ENCODE data around the gene AGAP3. TPM values are rescaled to one million over a fixed set of nuclear protein-coding genes. Genes with fewer than 3 reads are reported as not detected.

Gene AGAP3
- total and polyA plus RNA-seq, 2 donors (not counting 1 experiment from before 2014, with no cell fraction given), result 32.9 to 34.2 TPM

DNA sequence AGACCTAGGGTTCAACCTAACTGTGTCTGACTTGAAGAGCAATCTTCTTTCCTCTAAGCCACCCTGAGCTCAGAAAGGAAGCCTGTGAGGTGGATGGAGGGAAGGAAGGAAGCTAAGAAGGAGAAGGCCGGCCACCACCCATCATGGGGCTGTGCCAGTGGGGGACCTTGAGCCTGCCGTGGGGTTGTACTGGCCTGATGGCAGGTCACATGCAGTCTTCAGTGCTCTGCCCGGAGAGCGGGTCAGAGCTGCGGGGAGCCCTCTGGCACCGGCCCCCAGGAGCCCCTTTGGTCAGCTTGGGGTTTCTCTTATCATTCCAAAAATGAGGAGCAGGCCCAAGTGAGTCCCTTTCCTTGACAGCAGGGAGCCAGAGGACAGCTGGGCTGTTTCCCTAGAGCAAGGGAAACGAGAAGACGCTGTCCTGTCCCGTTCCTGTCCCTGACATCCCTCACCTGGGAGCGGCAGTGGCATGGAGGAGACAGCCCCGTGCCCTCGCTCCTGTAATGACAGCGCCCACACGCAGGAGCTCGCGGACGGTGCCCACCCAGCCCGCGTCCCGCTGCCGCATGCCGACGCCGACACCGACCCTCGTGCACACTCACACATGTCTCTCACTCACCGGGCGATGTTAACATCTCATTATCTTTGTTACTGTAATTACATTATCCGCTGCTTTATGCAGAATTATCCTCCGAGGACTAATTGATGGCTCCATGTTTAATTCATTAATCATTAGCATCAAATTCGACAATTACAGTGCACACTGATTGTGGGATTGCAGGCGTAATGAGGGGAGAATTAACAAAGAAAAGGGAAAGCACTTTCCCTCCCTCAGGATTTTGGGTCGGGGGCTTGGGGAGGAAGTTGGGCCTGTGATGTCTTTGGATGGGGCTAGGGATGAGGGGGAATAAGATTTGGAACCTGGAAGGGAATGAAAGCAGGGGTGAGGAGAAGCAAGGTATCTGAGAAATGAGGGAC is 49.9 kb downstream of the AGAP3 start:
- no peaks in the 10 kb centered on the region for H4K20me1 ChIP-seq (ENCODE audit: control insufficient read depth, extremely low read depth, insufficient read depth, low read length)
- no peak overlapping the region for H2AFZ ChIP-seq (ENCODE audit: low read length)
- no peaks in the 10 kb centered on the region for H3K79me2 ChIP-seq (ENCODE audit: control insufficient read depth, insufficient read depth, low read length)
- H3K9ac ChIP-seq (ENCODE audit: insufficient read depth, low read length), result no peak overlapping the region
- H3K4me3 ChIP-seq (replicated peaks in 1 of 4; ENCODE audit: control extremely low read depth in 1 of 4, insufficient read depth in 1 of 4, low read depth in 3 of 4, low read length in 4 of 4), result no peak overlapping the region
- no peak for TF ChIP-seq EZH2 (IDR thresholded peaks at IDR 0.05; ENCODE audit: low read length, missing control alignments)
- TF ChIP-seq, protein P1, sequence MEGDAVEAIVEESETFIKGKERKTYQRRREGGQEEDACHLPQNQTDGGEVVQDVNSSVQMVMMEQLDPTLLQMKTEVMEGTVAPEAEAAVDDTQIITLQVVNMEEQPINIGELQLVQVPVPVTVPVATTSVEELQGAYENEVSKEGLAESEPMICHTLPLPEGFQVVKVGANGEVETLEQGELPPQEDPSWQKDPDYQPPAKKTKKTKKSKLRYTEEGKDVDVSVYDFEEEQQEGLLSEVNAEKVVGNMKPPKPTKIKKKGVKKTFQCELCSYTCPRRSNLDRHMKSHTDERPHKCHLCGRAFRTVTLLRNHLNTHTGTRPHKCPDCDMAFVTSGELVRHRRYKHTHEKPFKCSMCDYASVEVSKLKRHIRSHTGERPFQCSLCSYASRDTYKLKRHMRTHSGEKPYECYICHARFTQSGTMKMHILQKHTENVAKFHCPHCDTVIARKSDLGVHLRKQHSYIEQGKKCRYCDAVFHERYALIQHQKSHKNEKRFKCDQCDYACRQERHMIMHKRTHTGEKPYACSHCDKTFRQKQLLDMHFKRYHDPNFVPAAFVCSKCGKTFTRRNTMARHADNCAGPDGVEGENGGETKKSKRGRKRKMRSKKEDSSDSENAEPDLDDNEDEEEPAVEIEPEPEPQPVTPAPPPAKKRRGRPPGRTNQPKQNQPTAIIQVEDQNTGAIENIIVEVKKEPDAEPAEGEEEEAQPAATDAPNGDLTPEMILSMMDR (conservative IDR thresholded peaks at IDR 0.05 in 1 of 2, IDR thresholded peaks at IDR 0.05 in 1 of 2; ENCODE audit: low read depth in 1 of 2, low read length in 2 of 2), result no peak
- no peak overlapping the region for H3K4me2 ChIP-seq (ENCODE audit: extremely low read depth, insufficient read depth, low read length)
- no peak overlapping the region for H3K27ac ChIP-seq (ENCODE audit: insufficient read depth, low read length)
- no peak for DNase-seq (ENCODE audit: low read depth in 2 of 2)
- no peaks in the 10 kb centered on the region for H3K27me3 ChIP-seq (ENCODE audit: control insufficient read depth, insufficient read depth, low read length)
- no peaks in the 10 kb centered on the region for H3K9me3 ChIP-seq (ENCODE audit: control insufficient read depth, insufficient read depth, low read depth, low read length)
- H3K36me3 ChIP-seq (ENCODE audit: control insufficient read depth, insufficient read depth, low read length), result peaks cover 22% of the 10 kb centered on the region
- H3K4me1 ChIP-seq (ENCODE audit: control insufficient read depth, extremely low read depth, insufficient read depth, low read length), result no peaks in the 10 kb centered on the region

DNA sequence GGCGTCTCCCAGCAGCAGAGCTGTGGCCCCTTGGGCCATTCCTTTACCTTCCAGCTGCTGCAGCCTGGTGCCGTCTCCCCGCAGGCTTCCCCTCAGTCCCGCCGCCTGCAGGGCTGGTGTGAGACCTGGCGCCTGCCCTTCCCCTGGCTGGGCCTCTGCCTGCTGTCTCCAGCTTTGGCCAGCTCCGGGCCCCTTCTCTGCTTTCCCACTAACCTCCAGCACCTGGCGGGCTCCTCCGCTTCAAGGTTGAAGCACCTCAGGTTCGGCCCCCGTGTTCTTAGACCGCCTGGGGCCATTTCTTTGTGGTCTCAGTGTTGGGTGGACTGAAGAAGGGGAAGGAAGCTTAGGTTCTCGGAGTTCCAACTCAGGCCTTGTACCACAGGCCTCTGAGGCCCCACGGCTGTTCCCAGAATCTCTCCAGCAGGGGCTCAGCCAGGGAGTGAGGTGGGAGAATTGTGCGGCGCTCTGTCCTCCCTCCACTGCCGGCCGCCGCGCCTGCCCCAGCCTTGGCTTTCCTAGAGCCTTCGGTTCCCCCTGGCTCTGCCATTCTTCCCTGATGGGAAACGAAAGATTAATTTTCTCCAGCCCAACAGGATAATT is 50.9 kb downstream of the AGAP3 start:
- Histone ChIP-seq H2AFZ (ENCODE audit: low read length) (no peak overlapping the region), H3K4me3 (replicated peaks in 1 of 4; ENCODE audit: control extremely low read depth in 1 of 4, insufficient read depth in 1 of 4, low read depth in 3 of 4, low read length in 4 of 4) (no peak overlapping the region), H3K27ac (ENCODE audit: insufficient read depth, low read length) (no peak overlapping the region), H3K4me2 (ENCODE audit: extremely low read depth, insufficient read depth, low read length) (no peak overlapping the region), H3K27me3 (ENCODE audit: control insufficient read depth, insufficient read depth, low read length) (no peaks in the 10 kb centered on the region), H4K20me1 (ENCODE audit: control insufficient read depth, extremely low read depth, insufficient read depth, low read length) (no peaks in the 10 kb centered on the region), H3K79me2 (ENCODE audit: control insufficient read depth, insufficient read depth, low read length) (no peaks in the 10 kb centered on the region), H3K36me3 (ENCODE audit: control insufficient read depth, insufficient read depth, low read length) (peaks cover 27% of the 10 kb centered on the region), H3K4me1 (ENCODE audit: control insufficient read depth, extremely low read depth, insufficient read depth, low read length) (no peaks in the 10 kb centered on the region), H3K9ac (ENCODE audit: insufficient read depth, low read length) (no peak overlapping the region), H3K9me3 (ENCODE audit: control insufficient read depth, insufficient read depth, low read depth, low read length) (no peaks in the 10 kb centered on the region)
- DNase-seq (ENCODE audit: low read depth in 2 of 2), result no peak
- TF ChIP-seq, protein P1 (conservative IDR thresholded peaks at IDR 0.05 in 1 of 2, IDR thresholded peaks at IDR 0.05 in 1 of 2; ENCODE audit: low read depth in 1 of 2, low read length in 2 of 2), result no peak
- TF ChIP-seq EZH2 (IDR thresholded peaks at IDR 0.05; ENCODE audit: low read length, missing control alignments), result no peak

DNA sequence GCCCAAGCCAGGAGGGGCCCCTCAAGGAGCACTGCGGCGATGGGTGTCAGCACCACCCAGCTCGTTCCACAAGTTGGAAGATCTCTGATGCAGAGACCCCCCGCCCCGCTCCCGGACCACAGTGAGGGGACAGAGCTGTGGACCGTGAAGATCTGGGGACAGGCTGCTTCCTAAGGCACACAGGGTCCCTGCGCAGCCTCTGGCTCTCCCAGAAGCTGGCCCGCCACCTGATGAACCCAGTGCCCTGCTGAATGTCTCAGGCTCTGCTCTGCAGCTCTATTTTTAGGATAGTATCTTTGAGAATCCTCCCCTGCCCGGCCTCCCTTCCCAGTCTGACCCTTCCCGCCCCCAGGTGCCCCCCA is 51.5 kb downstream of the AGAP3 start:
- no peaks in the 10 kb centered on the region for H3K27me3 ChIP-seq (ENCODE audit: control insufficient read depth, insufficient read depth, low read length)
- no peak overlapping the region for H3K4me2 ChIP-seq (ENCODE audit: extremely low read depth, insufficient read depth, low read length)
- DNase-seq (ENCODE audit: low read depth in 2 of 2), result no peak
- H4K20me1 ChIP-seq (ENCODE audit: control insufficient read depth, extremely low read depth, insufficient read depth, low read length), result no peaks in the 10 kb centered on the region
- TF ChIP-seq, protein P1 (conservative IDR thresholded peaks at IDR 0.05 in 1 of 2, IDR thresholded peaks at IDR 0.05 in 1 of 2; ENCODE audit: low read depth in 1 of 2, low read length in 2 of 2), result no peak
- no peak for TF ChIP-seq EZH2 (IDR thresholded peaks at IDR 0.05; ENCODE audit: low read length, missing control alignments)
- H3K4me3 ChIP-seq (replicated peaks in 1 of 4; ENCODE audit: control extremely low read depth in 1 of 4, insufficient read depth in 1 of 4, low read depth in 3 of 4, low read length in 4 of 4), result no peak overlapping the region
- no peaks in the 10 kb centered on the region for H3K9me3 ChIP-seq (ENCODE audit: control insufficient read depth, insufficient read depth, low read depth, low read length)
- no peaks in the 10 kb centered on the region for H3K4me1 ChIP-seq (ENCODE audit: control insufficient read depth, extremely low read depth, insufficient read depth, low read length)
- H3K79me2 ChIP-seq (ENCODE audit: control insufficient read depth, insufficient read depth, low read length), result no peaks in the 10 kb centered on the region
- H3K9ac ChIP-seq (ENCODE audit: insufficient read depth, low read length), result no peak overlapping the region
- peaks cover 25% of the 10 kb centered on the region for H3K36me3 ChIP-seq (ENCODE audit: control insufficient read depth, insufficient read depth, low read length)
- H2AFZ ChIP-seq (ENCODE audit: low read length), result no peak overlapping the region
- H3K27ac ChIP-seq (ENCODE audit: insufficient read depth, low read length), result no peak overlapping the region

Data from fibroblast of lung (primary cell).